Posterior cingulate gyrus (tissue), 11 donors: ENCODE measurements around the gene LCP1.

Experiments
- DNase-seq, 10 donors: peaks; one replicate each; pipeline versions ENCODE4 v3.0.0 to v3.0.0-alpha.2; 2020 to 2021; ENCODE audit warnings: mixed read lengths in 3 of 10
- intact Hi-C: fragments of 100-400 bp; cut with DNase I; formaldehyde crosslinking; loops from one replicate; pipeline ENCODE4 v1.15.1; 2023

LCP1 gene

DNA sequence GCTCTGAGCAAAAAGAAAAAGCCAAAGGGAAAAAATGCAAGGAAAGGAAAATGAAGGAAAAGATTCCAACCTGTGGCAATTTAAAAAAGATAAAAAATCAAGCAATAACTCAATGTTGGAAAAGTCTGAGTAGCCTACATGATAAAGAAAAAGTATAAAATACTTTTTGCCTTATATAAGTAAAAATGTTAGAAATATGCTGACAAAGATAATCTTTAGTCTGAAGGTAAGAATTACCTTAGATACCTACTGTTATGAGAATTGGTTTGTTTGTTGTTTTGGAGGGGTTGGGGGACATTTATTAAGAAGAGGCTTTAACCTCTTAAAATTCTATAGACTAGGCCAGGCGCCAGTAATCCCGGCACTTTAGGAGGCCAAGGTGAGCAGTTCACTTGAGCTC is 47.5 kb downstream of the LCP1 start:
- DNase-seq: no peak
- intact Hi-C loops: no loop called here

DNA sequence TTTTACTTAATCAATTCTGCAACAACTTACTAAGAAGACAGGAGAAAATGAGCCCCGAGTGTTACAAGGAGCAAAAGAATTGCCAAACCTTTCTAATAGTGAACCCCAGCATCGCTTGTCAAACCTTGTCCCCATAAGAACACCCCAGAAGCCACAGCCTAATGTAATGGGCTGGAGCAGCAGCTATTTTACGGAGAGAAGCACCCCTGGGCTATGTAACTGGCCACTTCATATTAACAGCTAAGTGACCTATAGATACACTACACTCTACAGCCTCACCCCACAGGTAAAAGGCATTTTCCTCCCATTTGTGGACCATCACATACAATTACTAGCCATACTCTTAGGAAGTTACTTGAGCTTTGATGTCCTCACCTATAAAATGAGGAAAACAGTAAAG is 49.9 kb downstream of the LCP1 start:
- intact Hi-C loops: no loop called here
- no peak for DNase-seq

DNA sequence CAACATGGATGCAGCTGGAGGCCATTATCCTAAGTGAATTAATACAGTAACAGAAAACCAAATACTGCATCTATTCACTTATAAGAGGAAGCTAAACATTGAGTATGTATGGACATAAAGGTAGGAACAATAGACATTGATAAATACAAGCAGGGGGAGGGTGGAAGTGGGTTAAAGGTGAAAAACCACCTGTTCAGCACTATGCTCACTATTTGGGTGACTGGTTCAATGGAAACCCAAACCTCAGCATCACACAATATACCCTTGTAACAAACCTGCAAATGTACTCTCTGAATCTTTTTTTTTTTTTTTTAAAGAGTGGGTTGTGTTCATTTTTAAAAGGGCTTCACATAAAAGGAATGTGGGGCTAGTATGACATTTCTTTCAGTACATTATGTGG is 50.3 kb downstream of the LCP1 start:
- intact Hi-C loops: no loop called here
- DNase-seq: no peak

DNA sequence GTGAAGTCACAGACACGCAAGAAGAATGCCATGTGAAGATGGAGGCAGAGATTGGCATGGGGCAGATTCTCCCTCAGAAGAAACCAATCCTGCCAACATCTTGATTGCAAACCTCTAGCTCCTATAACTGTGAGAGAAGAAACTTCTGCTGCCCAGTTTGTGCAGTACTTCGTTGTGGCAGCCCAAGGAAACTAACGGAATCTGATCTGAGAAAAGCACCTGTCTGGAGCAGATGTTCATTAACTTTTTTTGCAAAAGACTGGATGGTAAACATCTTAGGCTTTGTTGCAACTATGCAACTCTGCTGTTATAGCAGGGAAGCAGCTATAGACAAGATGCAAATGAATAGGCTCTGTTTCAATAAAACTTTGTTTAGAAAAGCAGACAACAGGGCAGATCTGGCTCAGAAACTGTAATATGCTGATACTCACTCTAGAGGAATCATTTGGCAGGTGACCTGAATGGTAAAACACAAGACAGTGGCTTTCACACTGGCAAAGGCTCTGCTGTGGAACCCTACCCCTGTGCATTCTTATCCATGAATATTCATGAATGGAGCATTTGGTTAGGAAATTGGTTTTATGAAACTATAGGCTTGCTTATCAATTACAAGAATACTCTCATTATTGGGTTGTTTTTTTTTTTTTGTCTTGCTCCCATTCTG is 51.9 kb downstream of the LCP1 start:
- no peak for DNase-seq
- intact Hi-C loops: loop anchor here (5.0 kb wide), 1 partner anchor 78 kb away; the partner anchor contains the start of gene ZC3H13

DNA sequence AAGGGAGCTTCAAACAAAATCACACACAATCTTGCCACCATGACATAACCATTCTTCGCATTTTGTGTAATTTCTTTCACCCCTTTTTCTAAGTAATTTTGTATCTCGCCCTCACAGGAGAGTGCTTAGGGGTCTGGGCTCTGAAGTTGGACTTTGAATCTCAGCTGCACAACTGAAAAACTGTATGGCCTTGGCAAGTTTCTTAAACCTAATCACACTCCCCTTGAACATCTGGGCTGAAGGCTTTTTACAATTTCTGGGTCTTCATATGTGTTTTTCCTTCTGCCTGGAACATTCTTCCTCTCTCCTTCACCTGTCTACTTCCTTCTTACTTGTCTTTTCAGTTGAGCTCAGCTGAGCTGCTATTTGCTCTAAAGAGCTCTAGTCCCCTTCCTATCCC is 52.9 kb downstream of the LCP1 start:
- intact Hi-C loops: loop anchor here (5.0 kb wide), 1 partner anchor 77 kb away; the partner anchor contains the start of gene ZC3H13
- no peak for DNase-seq

DNA sequence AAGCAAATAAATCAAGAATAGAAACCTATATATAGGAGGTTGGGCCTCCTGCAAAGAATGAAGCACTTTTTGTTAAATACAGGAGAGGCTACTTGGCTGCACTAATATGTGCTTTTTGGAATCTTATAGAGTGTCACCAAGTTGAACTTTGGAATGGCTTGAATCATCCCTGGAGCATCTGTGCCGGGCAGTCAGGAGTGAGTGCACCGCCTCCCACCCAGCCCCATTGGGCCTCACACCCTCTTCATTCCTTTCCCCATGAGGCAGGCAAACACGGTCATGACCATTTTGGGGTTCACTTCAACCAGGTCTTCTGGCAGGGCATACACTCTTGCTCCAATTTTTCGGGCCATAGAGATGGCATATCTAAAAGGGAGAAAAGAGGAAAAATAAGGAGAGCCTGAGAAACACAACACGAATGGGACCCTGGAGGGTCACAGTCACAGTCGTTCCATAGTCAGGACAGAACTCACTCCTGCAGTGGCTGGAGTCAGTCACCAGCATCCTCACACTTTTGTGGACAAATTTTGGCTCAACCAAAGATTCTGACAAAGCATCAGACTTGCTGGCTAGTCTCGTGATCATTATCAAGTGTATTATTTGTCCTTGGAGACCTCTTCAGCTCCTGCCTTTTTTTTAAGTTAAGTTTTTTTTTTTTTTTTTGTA is 54.5 kb downstream of the LCP1 start:
- intact Hi-C loops: loop anchor here (5.0 kb wide), 1 partner anchor 75 kb away; the partner anchor contains the start of gene ZC3H13
- no peak for DNase-seq

DNA sequence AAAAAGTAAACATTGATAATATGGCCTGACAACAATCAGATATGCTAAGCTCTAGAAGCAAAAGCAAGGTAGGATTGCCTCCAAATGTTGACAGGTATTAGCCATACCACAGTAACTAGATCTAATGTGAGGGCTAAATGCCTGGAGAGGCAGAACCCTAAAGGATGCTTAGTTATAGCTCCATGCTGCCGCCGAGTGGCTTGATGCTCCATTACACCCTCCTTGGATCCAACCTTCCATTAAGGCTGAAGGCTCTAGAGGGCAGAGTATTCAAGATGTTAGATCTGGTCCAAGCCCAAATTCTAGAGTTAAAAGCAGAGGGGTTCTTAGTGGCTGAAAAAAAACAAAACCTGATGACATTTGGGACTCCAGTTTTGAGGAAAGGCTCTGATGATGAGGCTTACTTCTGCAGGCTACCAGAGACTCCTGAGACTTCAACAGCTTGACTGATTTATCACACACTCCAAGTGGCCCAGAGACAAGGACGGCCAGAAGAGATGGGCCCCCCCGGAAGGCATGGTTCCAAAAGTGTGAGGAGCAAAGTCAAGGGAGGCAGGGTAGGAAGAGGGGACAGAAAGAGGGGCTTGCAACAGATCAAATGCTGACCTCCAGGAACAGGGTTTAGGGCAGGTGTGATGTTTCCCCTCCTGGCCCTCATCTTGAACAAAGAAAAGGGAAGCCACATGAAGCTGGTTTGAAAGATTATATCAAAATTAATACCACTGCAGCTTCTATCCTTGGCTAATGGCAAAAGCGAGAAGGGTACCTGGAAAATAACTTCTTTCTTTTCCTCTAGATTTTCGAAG is 55.2 kb downstream of the LCP1 start:
- DNase-seq: peak; percentile 62 to 96 (median 82)
- intact Hi-C loops: loop anchor here (1.0 to 5.0 kb wide), 2 partner anchors 74 to 319 kb away; partner anchors contain the start of gene ZC3H13

DNA sequence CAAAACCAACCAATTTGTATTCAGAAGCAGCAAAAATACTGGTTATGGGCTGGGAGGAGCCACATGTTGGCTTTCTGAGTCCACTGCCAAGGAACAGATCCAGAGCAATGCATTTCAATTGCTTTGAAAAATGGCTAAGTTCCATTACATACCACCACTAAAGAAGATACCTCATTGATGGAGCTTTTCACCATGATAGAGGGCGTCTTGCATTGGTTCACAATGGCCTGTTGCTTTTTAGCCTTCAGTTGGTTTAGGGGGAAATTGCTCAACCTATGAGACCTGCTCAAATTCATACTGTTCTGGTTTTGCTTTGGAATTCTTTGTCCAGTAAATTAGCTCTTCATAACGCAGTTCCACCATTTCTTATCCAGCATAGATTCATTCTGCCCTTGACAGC is 55.9 kb downstream of the LCP1 start:
- DNase-seq: no peak
- intact Hi-C loops: loop anchor here (1.0 to 5.0 kb wide), 2 partner anchors 74 to 319 kb away; partner anchors contain the start of gene ZC3H13

DNA sequence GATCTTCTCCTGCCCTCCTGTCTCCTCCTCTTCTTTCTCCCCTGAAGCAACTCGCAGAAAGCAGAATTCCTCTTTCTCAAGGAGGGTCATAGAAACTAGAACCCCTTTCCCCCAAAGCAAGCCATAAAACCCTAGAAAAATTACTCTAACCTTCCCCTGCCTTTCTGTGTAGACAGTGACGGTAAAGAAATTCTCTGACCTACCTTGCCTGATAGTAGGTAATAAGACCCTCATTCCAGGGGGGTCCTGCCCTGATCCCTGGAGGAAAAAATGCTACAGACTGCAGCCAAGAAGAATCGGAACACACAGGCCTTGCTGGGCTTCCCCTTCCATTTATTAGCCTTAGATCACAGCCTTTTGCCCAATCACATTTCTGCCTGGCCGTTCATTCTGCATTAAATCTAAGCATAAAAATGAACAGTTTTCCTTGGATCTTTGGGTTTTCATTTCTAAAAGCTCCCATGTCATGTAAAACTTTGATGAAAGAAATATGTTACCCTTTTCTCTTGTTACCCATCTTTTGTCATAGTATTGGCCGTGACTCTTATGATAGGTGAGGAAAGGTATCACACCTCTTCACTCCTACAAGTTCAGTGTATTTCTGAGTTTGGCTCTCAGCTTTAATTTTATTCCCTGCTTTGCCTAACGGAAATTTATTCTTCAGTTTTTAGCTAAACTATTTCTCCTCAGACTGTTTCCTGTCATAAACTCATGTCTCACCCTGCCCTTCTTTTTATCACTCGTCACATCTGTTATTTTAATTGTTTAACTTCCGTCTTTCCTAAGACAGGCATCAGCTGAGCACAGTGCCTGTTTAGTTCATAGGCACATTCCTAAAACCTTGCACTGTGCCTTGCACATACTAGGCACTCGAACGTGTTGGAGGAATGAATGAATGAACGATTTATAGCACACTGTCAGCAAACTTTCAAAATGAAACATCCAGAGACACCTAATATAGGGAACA is 56.7 kb downstream of the LCP1 start:
- intact Hi-C loops: loop anchor here (5.0 kb wide), 1 partner anchor 73 kb away; the partner anchor contains the start of gene ZC3H13

DNA sequence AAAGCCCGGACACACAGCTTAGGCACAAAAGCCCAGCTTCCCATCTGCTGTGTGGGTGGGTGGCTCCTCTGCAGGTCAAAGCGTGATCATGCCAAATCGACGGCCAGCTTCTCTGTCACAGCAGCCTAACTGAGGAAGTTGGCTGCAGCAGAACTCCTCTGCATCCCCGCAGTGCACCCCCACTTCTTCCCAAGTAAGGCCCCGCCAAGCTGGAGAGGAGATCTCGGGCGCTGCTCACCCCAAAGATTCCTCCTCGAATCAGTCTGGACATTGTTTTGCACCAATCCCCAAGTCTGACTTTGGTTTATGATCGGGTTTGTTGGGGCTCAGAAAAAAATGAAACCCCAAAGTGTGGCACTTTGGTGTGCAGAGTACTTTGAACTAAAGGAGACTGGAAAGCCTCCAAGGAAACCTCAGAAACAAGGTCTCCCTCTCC is 57.4 kb downstream of the LCP1 start:
- DNase-seq: peak in 2 of 10 donors; percentile 76
- intact Hi-C loops: no loop called here

More for the DNA sequence above, 56.7 kb downstream of the LCP1 start:
- no peak for DNase-seq

DNA sequence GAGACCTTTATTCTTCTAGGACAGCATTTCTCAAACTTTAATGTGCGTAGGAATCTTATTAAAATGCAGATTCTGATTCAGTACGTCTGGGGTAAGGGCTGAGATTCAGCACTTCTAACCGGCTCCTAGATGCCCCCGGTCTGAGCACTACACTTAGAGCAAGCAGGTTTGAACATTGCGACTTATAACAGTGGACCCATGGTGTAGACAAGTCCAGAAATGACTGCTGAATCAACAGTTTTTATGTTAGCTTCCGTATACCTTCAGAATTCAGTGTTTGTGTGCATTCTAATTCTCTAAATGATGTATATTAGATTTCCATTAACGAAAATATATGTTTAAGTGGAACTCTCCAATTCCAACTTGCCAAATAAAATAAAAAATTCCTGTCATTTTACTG is 59.7 kb downstream of the LCP1 start:
- no peak for DNase-seq
- intact Hi-C loops: no loop called here

DNA sequence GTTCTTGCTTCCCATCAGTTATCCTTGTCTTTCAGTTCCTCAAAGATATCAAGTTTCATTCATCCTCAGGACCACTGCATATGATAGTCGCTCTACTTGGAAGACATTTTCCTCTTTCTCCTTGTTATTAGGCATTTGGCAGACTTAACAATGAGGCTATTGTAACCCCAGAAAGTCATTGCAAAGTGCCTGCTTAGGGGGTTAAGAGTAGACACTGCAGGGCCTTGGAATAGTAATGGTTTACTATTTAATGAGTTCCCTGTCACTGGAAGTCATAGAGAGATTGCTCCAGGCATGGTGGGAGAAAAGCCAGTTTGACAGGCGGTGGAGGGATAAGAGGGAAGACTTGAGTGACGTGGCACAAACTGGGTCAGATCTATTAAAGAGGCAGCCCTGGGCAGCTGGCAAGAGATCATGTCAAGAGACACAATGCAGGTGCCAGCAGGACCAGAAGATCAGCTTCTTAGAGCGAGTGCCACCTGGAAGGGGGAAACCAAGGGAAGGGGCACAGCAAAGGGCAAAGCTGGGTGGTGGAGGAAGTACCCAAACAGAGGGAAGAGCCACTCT is 60.3 kb downstream of the LCP1 start:
- intact Hi-C loops: no loop called here
- DNase-seq: no peak

DNA sequence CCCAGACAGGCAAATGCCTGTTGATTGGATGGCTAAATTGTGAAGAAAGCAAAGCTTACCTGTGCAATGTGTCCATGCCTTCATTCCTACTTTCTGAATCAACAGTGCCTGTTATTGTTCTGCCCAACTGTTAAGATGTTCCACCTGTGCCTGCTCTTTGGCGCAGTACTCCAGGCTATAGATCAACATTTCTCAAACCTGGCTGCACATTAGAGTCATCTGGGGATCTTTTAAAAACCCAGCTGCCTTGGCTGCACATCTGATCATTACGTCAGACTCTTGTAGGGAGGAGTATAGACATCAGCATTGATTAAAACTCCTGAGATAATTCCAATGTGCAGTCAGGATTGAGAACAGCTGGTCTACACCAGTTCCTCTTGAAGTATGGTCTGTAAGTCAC is 60.9 kb downstream of the LCP1 start:
- no peak for DNase-seq
- intact Hi-C loops: no loop called here

DNA sequence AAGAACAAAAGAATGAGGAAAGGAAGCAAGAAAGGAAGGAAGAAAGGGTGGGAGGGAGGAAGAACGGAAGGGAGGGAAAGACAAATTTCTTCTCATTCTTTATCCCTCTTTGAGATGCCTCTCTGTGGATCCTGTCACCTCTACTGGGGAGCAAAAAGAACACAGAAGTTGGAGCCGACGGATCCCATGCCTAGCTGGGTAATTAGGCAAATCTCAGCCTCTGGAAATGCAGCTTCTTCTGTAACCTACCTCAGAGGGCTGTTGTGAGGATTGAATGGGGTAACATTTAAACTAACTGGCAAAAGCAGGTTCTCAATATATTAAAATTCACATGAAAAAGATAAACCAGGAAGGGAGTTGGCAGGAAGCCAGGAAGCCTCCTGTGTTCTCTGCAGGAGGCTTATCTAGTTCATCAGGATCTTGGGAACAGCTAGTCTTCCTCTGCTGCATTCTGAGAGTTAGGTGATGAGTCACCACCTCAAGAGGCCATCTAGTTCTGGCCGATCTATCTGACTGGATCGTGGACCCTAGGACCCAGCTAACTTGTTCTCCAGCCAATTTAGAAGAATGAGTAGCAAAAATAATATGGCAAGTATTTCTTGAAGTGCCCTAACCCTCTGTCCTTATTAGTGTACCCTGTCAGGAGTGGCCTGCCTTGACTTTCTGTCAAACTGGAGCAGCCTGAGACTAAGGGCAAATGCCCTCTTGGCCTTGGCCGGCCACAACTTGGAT is 61.9 kb downstream of the LCP1 start:
- intact Hi-C loops: no loop called here
- no peak for DNase-seq

DNA sequence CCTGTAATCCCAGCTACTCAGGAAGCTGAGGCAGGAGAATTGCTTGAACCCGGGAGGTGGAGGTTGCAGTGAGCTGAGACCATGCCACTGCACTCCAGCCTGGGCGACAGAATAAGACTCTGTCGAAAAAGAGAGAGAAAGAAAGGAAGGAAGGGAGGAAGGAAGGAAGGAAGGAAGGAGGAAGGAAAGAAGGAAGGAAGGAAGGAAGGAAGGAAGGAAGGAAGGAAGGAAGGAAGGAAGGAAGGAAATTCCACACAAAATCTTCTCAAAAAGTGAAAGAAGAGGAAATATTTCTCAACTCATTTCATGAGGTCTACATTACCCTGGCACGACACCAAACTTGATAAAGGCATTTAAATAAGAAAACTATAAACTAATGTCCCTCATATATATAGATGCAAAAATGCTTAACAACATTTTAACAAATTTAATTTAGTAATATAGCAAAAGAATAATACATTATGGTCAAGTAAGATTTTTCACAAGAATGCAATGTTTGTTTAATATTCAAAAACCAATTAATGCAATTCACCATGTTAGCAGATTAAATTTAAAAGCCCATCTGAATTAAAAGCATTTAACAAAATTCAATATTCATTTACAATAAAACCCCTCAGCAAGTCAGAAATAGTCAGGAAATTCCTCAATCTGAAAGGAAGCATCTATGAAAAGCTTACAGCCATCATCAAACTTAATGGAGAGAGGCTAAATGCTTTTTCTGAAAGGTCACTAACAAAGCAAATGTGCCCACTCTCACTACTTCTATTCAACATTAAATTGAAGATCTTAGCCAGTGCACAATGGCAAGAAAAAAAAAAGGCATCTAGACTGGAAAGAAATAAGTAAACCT is 65.1 kb downstream of the LCP1 start:
- DNase-seq: no peak
- intact Hi-C loops: no loop called here

DNA sequence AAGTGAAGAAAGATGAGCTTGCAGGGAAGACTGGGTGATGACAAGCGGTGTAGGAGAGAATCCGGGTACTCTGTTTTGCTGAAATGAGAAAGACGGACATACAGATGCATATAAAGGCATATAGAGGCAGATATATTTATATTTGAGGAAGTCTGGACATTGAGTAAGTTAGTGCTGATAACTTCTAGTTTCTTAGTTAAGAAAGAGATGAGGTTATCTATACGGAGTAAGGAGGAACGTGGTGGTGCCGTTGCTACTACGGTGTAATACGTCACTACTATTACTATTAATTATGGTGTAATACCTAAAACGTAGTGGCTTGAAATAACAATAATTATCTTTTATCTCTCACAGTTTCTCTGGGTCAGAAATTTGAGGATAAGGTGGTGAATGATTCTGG is 67.4 kb downstream of the LCP1 start:
- intact Hi-C loops: no loop called here
- DNase-seq: no peak

DNA sequence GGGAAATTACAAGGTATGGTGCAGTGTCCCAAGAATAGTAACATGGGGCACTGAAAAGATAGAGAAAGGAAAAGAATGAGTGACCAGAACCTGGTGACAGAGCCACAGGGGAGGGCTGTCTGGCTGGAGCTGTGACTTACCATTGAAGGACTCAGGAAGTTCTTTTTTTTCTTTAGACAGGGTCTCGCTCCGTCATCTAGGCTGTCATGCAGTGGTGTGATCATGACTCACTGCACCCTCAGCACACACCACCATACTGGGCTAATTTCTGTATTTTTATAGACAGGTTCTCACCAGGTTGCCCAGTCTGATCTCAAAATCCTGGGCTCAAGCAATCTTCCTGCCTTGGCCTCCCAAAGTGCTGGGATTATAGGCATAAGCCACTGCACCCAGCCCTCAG is 68.4 kb downstream of the LCP1 start:
- intact Hi-C loops: no loop called here
- no peak for DNase-seq

DNA sequence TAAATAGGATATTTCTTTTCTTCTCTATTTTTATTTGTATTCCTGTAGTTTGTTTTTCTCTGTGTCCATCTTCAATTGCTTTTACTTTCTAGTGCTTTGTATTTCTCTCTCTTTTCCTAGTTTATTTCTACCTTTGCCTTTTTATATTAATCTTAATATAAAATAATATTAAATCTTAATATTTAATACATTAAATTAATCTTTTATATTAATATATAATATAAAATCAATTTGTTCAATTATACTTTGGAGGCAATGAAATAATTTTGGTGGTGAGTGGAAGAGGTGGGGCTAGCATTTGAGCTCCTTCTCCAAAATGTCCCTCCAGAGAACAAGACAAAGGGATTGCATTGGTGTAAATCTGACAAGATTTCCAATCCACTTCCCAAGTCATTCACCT is 70.8 kb downstream of the LCP1 start:
- no peak for DNase-seq
- intact Hi-C loops: no loop called here
